PC-3 (cell line): ENCODE measurements around the gene SYT9. TPM values are rescaled to one million over a fixed set of nuclear protein-coding genes. Genes with fewer than 3 reads are reported as not detected.

ENCODE experiments used
- ATAC-seq: fragments of 200-7000 bp; cut with Tn5 transposase; 2 replicates; pipeline ENCODE4 v1.9.1; 2020; ENCODE audit warnings: mild to moderate bottlenecking, moderate library complexity
- BruUV-seq: library from RNA; stranded (reverse); fragments of 400-500 nt; replicated peaks from 2 replicates; lab custom pipeline; 2021; lab: Mats Ljungman, UMichigan
- CTCF ChIA-PET: fragments of 300-600 bp; sonication (Branson Sonifier 250); formaldehyde crosslinking; loops from one replicate; lab custom pipeline; 2022; ENCODE audit warnings: antibody characterized with exemption; lab: Charles Lee
- POLR2A ChIA-PET: fragments of 300-600 bp; sonication (Branson Sonifier 250); formaldehyde crosslinking; loops from one replicate; lab custom pipeline; 2022; ENCODE audit warnings: antibody characterized with exemption; ENCODE audit not compliant: unreplicated experiment; lab: Charles Lee
- DNase-seq: peaks from one replicate; pipeline ENCODE4 v3.0.0-alpha.2; 2015
- H2AFZ ChIP-seq: fragments of 300-600 bp; sonication (generic); 2 replicates; pipeline ENCODE4 v1.6.0; 2016; ENCODE audit warnings: antibody characterized with exemption, low read length
- H3F3A ChIP-seq: fragments of 300-600 bp; sonication (generic); one replicate; pipeline ENCODE4 v1.6.0; 2017; ENCODE audit warnings: antibody characterized with exemption, low read length, control low read depth, mild to moderate bottlenecking; ENCODE audit not compliant: unreplicated experiment
- H3K27ac ChIP-seq: fragments of 300-600 bp; sonication (generic); 2 replicates; pipeline ENCODE4 v1.5.1; 2016; ENCODE audit warnings: mild to moderate bottlenecking, low read length
- H3K27me3 ChIP-seq: fragments of 300-600 bp; sonication (generic); 2 replicates; pipeline ENCODE4 v1.6.1; 2016; ENCODE audit warnings: low read length, mixed read lengths
- H3K36me3 ChIP-seq: fragments of 300-600 bp; sonication (generic); 2 replicates; pipeline ENCODE4 v1.6.1; 2016; ENCODE audit warnings: low read depth, mixed run types, low read length, mixed read lengths
- H3K4me1 ChIP-seq: fragments of 300-600 bp; sonication (generic); 2 replicates; pipeline ENCODE4 v1.5.1; 2016; ENCODE audit warnings: low read length; ENCODE audit not compliant: insufficient read depth
- H3K4me2 ChIP-seq: fragments of 300-600 bp; sonication (generic); 2 replicates; pipeline ENCODE4 v1.6.0; 2016; ENCODE audit warnings: low read length
- H3K4me3 ChIP-seq: fragments of 300-600 bp; sonication (generic); 2 replicates; pipeline ENCODE4 v1.5.1; 2016; ENCODE audit warnings: mild to moderate bottlenecking, low read length, mixed read lengths
- H3K79me2 ChIP-seq: fragments of 300-600 bp; sonication (generic); 2 replicates; pipeline ENCODE4 v1.6.1; 2017; ENCODE audit warnings: low read length, mixed read lengths
- H3K9ac ChIP-seq: fragments of 300-600 bp; sonication (generic); 2 replicates; pipeline ENCODE4 v1.6.0; 2016; ENCODE audit warnings: mild to moderate bottlenecking, low read length
- H3K9me2 ChIP-seq: fragments of 300-600 bp; sonication (generic); replicated peaks from 2 replicates; pipeline ENCODE4 v1.6.1; 2016; ENCODE audit warnings: mixed run types, low read length, mixed read lengths
- H3K9me3 ChIP-seq: fragments of 300-600 bp; sonication (generic); 2 replicates; pipeline ENCODE4 v1.6.1; 2016; ENCODE audit warnings: low read length, mixed read lengths
- H4K20me1 ChIP-seq: fragments of 300-600 bp; sonication (generic); 2 replicates; pipeline ENCODE4 v1.6.1; 2016; ENCODE audit warnings: low read length, mixed read lengths
- CTCF ChIP-seq: fragments of 300-600 bp; sonication (generic); conservative IDR thresholded peaks from 2 replicates; pipeline ENCODE4 v1.5.1; 2017; ENCODE audit warnings: antibody characterized with exemption, low read depth, mild to moderate bottlenecking, low read length
- EZH2 ChIP-seq: fragments of 300-600 bp; sonication (generic); IDR thresholded peaks from one replicate; pipeline ENCODE4 v1.6.1; 2017; ENCODE audit warnings: antibody characterized with exemption, mild to moderate bottlenecking, low read length; ENCODE audit not compliant: unreplicated experiment
- EZH2phosphoT487 ChIP-seq: fragments of 300-600 bp; sonication (generic); IDR thresholded peaks from 2 replicates; pipeline ENCODE4 v1.6.1; 2018; ENCODE audit warnings: mild to moderate bottlenecking, antibody characterized with exemption, low read length, borderline replicate concordance
- intact Hi-C: fragments of 100-400 bp; cut with micrococcal nuclease; formaldehyde crosslinking; loops from 2 replicates; pipeline ENCODE4 v1.9.0; 2023
- total RNA-seq: library from RNA; depleted of rRNA; stranded (reverse); fragments of >200 nt; gene quantifications from 2 replicates; pipeline ENCODE4 v1.2.3, GENCODE V29; 2014

The SYT9 gene
- total RNA-seq, 1 experiment from 2014 or later = 6.3 TPM

GRCh38 chr11:7484131-7484530 lies 232.4 kb downstream of the SYT9 start:
- Histone ChIP-seq H3K9me3 (no peaks in the 10 kb centered on the region), H2AFZ (no peak overlapping the region), H3K4me1 (no peaks in the 10 kb centered on the region), H3K4me2 (no peak overlapping the region), H3K36me3 (no peaks in the 10 kb centered on the region), H3F3A (no peaks in the 10 kb centered on the region), H3K9me2 (no peaks in the 10 kb centered on the region), H3K27me3 (peaks cover 47% of the 10 kb centered on the region), H3K27ac (no peak overlapping the region), H3K79me2 (no peaks in the 10 kb centered on the region), H4K20me1 (no peaks in the 10 kb centered on the region), H3K4me3 (no peak overlapping the region), H3K9ac (no peak overlapping the region)
- ChIA-PET CTCF (no interaction called here), POLR2A (no interaction called here)
- intact Hi-C loops = no loop called here
- no peak for DNase-seq
- no TSS peak for BruUV-seq
- no peak for ATAC-seq
- TF ChIP-seq CTCF (no peak), EZH2phosphoT487 (no peak)

- intact Hi-C loops = no loop called here
- POLR2A ChIA-PET = no interaction called here
- no peaks in the 10 kb centered on the region for H3F3A ChIP-seq
These were observed 232.9 kb downstream of the SYT9 start for GRCh38 chr11:7484645-7485044.

More at GRCh38 chr11:7484645-7485044, 232.9 kb downstream of the SYT9 start:
- Histone ChIP-seq H3K4me2 (no peak overlapping the region), H3K9me3 (no peaks in the 10 kb centered on the region), H3K9me2 (no peaks in the 10 kb centered on the region), H4K20me1 (no peaks in the 10 kb centered on the region), H3K27ac (no peak overlapping the region), H3K27me3 (peaks cover 45% of the 10 kb centered on the region), H3K4me1 (no peaks in the 10 kb centered on the region), H3K36me3 (no peaks in the 10 kb centered on the region), H3K79me2 (no peaks in the 10 kb centered on the region), H2AFZ (no peak overlapping the region), H3K9ac (no peak overlapping the region), H3K4me3 (no peak overlapping the region)
- ATAC-seq (no peak), DNase-seq (no peak)
- no peak for TF ChIP-seq EZH2phosphoT487
- TF ChIP-seq EZH2 = no peak
- TF ChIP-seq CTCF = no peak
- CTCF ChIA-PET = no interaction called here
- BruUV-seq = no TSS peak
